H1 (cell line): ENCODE results near the gene FAM111A. TPM values are rescaled to one million over a fixed set of nuclear protein-coding genes. Genes with fewer than 3 reads are reported as not detected.

Source experiments
- CTCF ChIA-PET: fragments of 300-600 bp; sonication (Branson Sonifier 250); formaldehyde crosslinking; loops from one replicate; lab custom pipeline; 2021; ENCODE audit not compliant: partially characterized antibody; lab: Charles Lee
- POLR2A ChIA-PET: fragments of 300-600 bp; sonication (Branson Sonifier 250); formaldehyde crosslinking; loops from one replicate; lab custom pipeline; 2021; ENCODE audit warnings: inconsistent platforms; ENCODE audit not compliant: partially characterized antibody; lab: Charles Lee
- DNase-seq, 2 experiments: peaks; one replicate each; pipeline versions ENCODE4 v3.0.0 to v3.0.0-alpha.2; 2010 to 2022; ENCODE audit warnings: low spot score in 2 of 2, low read depth in 1 of 2, mixed read lengths in 1 of 2
- FAIRE-seq: peaks from 2 replicates; lab custom pipeline; 2011; peaks lifted over from hg19 to GRCh38; lab: Jason Lieb, UNC
- H2AFZ ChIP-seq: 2 replicates; pipeline ENCODE4 v1.8.1; 2012; ENCODE audit warnings: low read length, inconsistent platforms
- H2AK5ac ChIP-seq: 2 replicates; pipeline ENCODE4 v1.6.1; 2013; ENCODE audit warnings: low read depth, low read length
- H2BK120ac ChIP-seq: replicated peaks from 2 replicates; pipeline ENCODE3; 2013; ENCODE audit warnings: low read depth, low read length, inconsistent platforms
- H2BK12ac ChIP-seq: 2 replicates; pipeline ENCODE4 v1.6.1; 2013; ENCODE audit warnings: low read depth, low read length
- H2BK15ac ChIP-seq: 2 replicates; pipeline ENCODE4 v1.6.1; 2013; ENCODE audit warnings: low read length
- H2BK20ac ChIP-seq: 2 replicates; pipeline ENCODE4 v1.6.1; 2013; ENCODE audit warnings: low read length
- H2BK5ac ChIP-seq: 2 replicates; pipeline ENCODE4 v1.6.1; 2013; ENCODE audit warnings: low read depth, low read length
- H3K14ac ChIP-seq: 2 replicates; pipeline ENCODE4 v1.6.1; 2013; ENCODE audit warnings: inconsistent platforms; ENCODE audit not compliant: insufficient read length
- H3K18ac ChIP-seq: 2 replicates; pipeline ENCODE4 v1.6.1; 2013; ENCODE audit warnings: low read length; ENCODE audit errors: extremely low read depth
- H3K23ac ChIP-seq: 2 replicates; pipeline ENCODE4 v1.6.1; 2013; ENCODE audit warnings: inconsistent platforms; ENCODE audit not compliant: insufficient read length
- H3K23me2 ChIP-seq: 2 replicates; pipeline ENCODE4 v1.6.1; 2013; ENCODE audit warnings: low read depth, low read length
- H3K27ac ChIP-seq: 2 replicates; pipeline ENCODE4 v1.6.1; 2011; ENCODE audit warnings: low read depth, low read length, inconsistent platforms
- H3K27me3 ChIP-seq, 4 experiments: replicated peaks in 1 of 4; 1 replicate in 1 of 4; 2 replicates in 3 of 4; pipeline versions ENCODE4 v1.6.1 to v1.8.1; 2011 to 2013; ENCODE audit warnings: low read length in 3 of 4, mild to moderate bottlenecking in 3 of 4, inconsistent platforms in 2 of 4, mixed read lengths in 2 of 4, moderate library complexity in 1 of 4; ENCODE audit not compliant: control insufficient read depth in 3 of 4, insufficient read depth in 3 of 4; ENCODE audit errors: extremely low read depth in 1 of 4
- H3K36me3 ChIP-seq, 4 experiments: 2 replicates each; pipeline versions ENCODE4 v1.6.1 to v1.8.1; 2011 to 2013; ENCODE audit warnings: mild to moderate bottlenecking in 4 of 4, low read length in 3 of 4, moderate library complexity in 2 of 4, control low read depth in 1 of 4, inconsistent platforms in 1 of 4; ENCODE audit not compliant: insufficient read depth in 4 of 4, control insufficient read depth in 2 of 4
- H3K4ac ChIP-seq: replicated peaks from 2 replicates; pipeline ENCODE3; 2013; ENCODE audit warnings: low read length, low read depth, mixed read lengths, inconsistent platforms; ENCODE audit not compliant: insufficient read length
- H3K4me1 ChIP-seq, 4 experiments: replicated peaks in 1 of 4; 1 replicate in 1 of 4; 2 replicates in 3 of 4; pipeline versions ENCODE4 v1.6.1 to v1.8.1; 2011 to 2013; ENCODE audit warnings: low read length in 3 of 4, inconsistent platforms in 2 of 4, mixed read lengths in 1 of 4; ENCODE audit not compliant: insufficient read depth in 4 of 4, control insufficient read depth in 3 of 4
- H3K4me2 ChIP-seq, 2 experiments: 2 replicates each; pipeline versions ENCODE4 v1.6.1 to v1.8.1; 2011 to 2013; ENCODE audit warnings: low read depth in 2 of 2, low read length in 2 of 2, control low read depth in 1 of 2, inconsistent platforms in 1 of 2, mild to moderate bottlenecking in 1 of 2; ENCODE audit not compliant: insufficient read depth in 1 of 2
- H3K4me3 ChIP-seq, 4 experiments: fragments of 200-600, 300-600 bp in 1 of 4; sonication (generic), shearing (Covaris generic), sonication (Bioruptor Twin) in 1 of 4; 2 replicates each; pipeline versions ENCODE4 v1.5.1 to v1.8.1; 2011 to 2016; ENCODE audit warnings: low read length in 4 of 4, low read depth in 3 of 4, control low read depth in 2 of 4, inconsistent platforms in 2 of 4, mild to moderate bottlenecking in 2 of 4, mixed read lengths in 1 of 4, moderate library complexity in 1 of 4; ENCODE audit not compliant: insufficient read depth in 2 of 4; ENCODE audit errors: extremely low read depth in 1 of 4
- H3K56ac ChIP-seq: replicated peaks from 2 replicates; pipeline ENCODE3; 2013; ENCODE audit warnings: low read depth, mild to moderate bottlenecking, mixed read lengths, low read length, inconsistent platforms; ENCODE audit not compliant: insufficient read length
- H3K79me1 ChIP-seq: 2 replicates; pipeline ENCODE4 v1.6.1; 2013; ENCODE audit warnings: low read depth, low read length, control low read depth
- H3K79me2 ChIP-seq, 2 experiments: 2 replicates each; pipeline versions ENCODE4 v1.6.1 to v1.8.1; 2012 to 2013; ENCODE audit warnings: low read length in 2 of 2, mild to moderate bottlenecking in 2 of 2, inconsistent platforms in 1 of 2; ENCODE audit not compliant: insufficient read depth in 2 of 2, control insufficient read depth in 1 of 2
- H3K9ac ChIP-seq, 4 experiments: replicated peaks in 1 of 4; 1 replicate in 1 of 4; 2 replicates in 3 of 4; pipeline versions ENCODE4 v1.6.1 to v1.8.1; 2011 to 2013; ENCODE audit warnings: low read depth in 3 of 4, low read length in 3 of 4, control low read depth in 2 of 4, mild to moderate bottlenecking in 2 of 4, moderate library complexity in 2 of 4, inconsistent platforms in 1 of 4; ENCODE audit errors: extremely low read depth in 1 of 4
- H3K9me3 ChIP-seq, 2 experiments: 2 replicates each; pipeline versions ENCODE4 v1.6.1 to v1.8.1; 2012 to 2013; ENCODE audit warnings: mild to moderate bottlenecking in 2 of 2, moderate library complexity in 2 of 2, control low read depth in 1 of 2, inconsistent platforms in 1 of 2, low read depth in 1 of 2, low read length in 1 of 2, mixed read lengths in 1 of 2; ENCODE audit not compliant: insufficient read depth in 2 of 2
- H4K20me1 ChIP-seq, 2 experiments: replicated peaks in 1 of 2; 2 replicates each; pipeline versions ENCODE3 to v1.8.1; 2011 to 2013; ENCODE audit warnings: inconsistent platforms in 2 of 2, low read length in 2 of 2, mild to moderate bottlenecking in 1 of 2; ENCODE audit not compliant: insufficient read depth in 2 of 2, control insufficient read depth in 1 of 2
- H4K5ac ChIP-seq: 2 replicates; pipeline ENCODE4 v1.6.1; 2013; ENCODE audit warnings: low read length, low read depth, mixed read lengths, inconsistent platforms; ENCODE audit not compliant: insufficient read length
- H4K8ac ChIP-seq: 2 replicates; pipeline ENCODE4 v1.8.0; 2013; ENCODE audit warnings: mild to moderate bottlenecking, moderate library complexity, low read length, inconsistent platforms; ENCODE audit not compliant: insufficient read depth; ENCODE audit errors: extremely low read depth
- H4K91ac ChIP-seq: replicated peaks from 2 replicates; pipeline ENCODE3; 2013; ENCODE audit warnings: low read length, mixed read lengths, inconsistent platforms; ENCODE audit not compliant: insufficient read length
- CHD2 ChIP-seq: IDR thresholded peaks from 2 replicates; pipeline ENCODE4 v1.6.1; 2012; ENCODE audit warnings: low read length, improper control_type of control experiment
- CREB1 ChIP-seq: IDR thresholded peaks from 2 replicates; pipeline ENCODE4 v1.6.1; 2012; ENCODE audit warnings: inconsistent platforms
- JUND ChIP-seq: IDR thresholded peaks from 2 replicates; pipeline ENCODE4 v1.6.1; 2011; ENCODE audit warnings: mild to moderate bottlenecking, improper control_type of control experiment, low read length
- POLR2AphosphoS5 ChIP-seq: IDR thresholded peaks from 2 replicates; pipeline ENCODE4 v1.6.1; 2011; ENCODE audit warnings: low read depth, low read length
- RAD21 ChIP-seq, 2 experiments: IDR thresholded peaks in 1 of 2; conservative IDR thresholded peaks in 1 of 2; 2 replicates each; pipeline ENCODE4 v1.6.1; 2011; ENCODE audit warnings: low read depth in 2 of 2, low read length in 2 of 2, improper control_type of control experiment in 1 of 2, inconsistent platforms in 1 of 2, mild to moderate bottlenecking in 1 of 2, moderate library complexity in 1 of 2
- RBBP5 ChIP-seq: IDR thresholded peaks from 2 replicates; pipeline ENCODE4 v1.7.1; 2012; ENCODE audit warnings: low read depth, mild to moderate bottlenecking, inconsistent platforms, low read length, moderate library complexity, borderline replicate concordance
- RNF2 ChIP-seq: fragments of 200-900, 300-1000 bp; sonication (generic); IDR thresholded peaks from 2 replicates; pipeline ENCODE4 v1.7.1; 2016; ENCODE audit warnings: borderline replicate concordance, low read depth, mild to moderate bottlenecking, antibody characterized with exemption, low read length; ENCODE audit not compliant: poor library complexity, severe bottlenecking; ENCODE audit errors: missing control alignments
- SIRT6 ChIP-seq: IDR thresholded peaks from one replicate; pipeline ENCODE4 v1.7.1; 2012; ENCODE audit warnings: low read length, inconsistent platforms
- SP1 ChIP-seq: IDR thresholded peaks from 2 replicates; pipeline ENCODE4 v1.6.1; 2011; ENCODE audit warnings: low read depth, low read length
- SP2 ChIP-seq: IDR thresholded peaks from 2 replicates; pipeline ENCODE4 v1.6.1; 2012; ENCODE audit warnings: mild to moderate bottlenecking, low read length, inconsistent platforms
- TAF1 ChIP-seq: IDR thresholded peaks from 2 replicates; pipeline ENCODE4 v1.6.1; 2011; ENCODE audit warnings: mild to moderate bottlenecking, low read depth, low read length
- WGBS, 2 experiments: shearing (Covaris generic) in 1 of 2; methylation state at CpG; one replicate each; pipeline versions ENCODE4 v1.1.6 to v1.1.7; 2013 to 2015; ENCODE audit warnings: low lambda C conversion rate in 2 of 2, mixed read lengths in 2 of 2, inconsistent platforms in 1 of 2, low coverage in 1 of 2, missing lambda C conversion rate in 1 of 2; ENCODE audit not compliant: insufficient replicate concordance in 2 of 2, insufficient coverage in 1 of 2, insufficient read length in 1 of 2; ENCODE audit errors: extremely low coverage in 1 of 2, missing lambda C conversion rate in 1 of 2; 5-methylcytosine and 5-hydroxymethylcytosine counted together
- polyA plus RNA-seq, 7 experiments: library from polyadenylated mRNA; depleted of rRNA in 3 of 7; stranded (reverse) in 5 of 7; unstranded in 2 of 7; fragments of >200 nt in 5 of 7; fragments of 200-250 nt in 2 of 7; gene quantifications; 1 replicate in 5 of 7; 2 replicates in 1 of 7; 4 replicates in 1 of 7; pipeline versions ENCODE4 v1.2.1 to v1.2.3, GENCODE V29; 2011 to 2013; ENCODE audit warnings: missing spikeins in 2 of 7, mixed read lengths in 2 of 7
- total RNA-seq: library from RNA; stranded (reverse); fragmentation: NEBNext Ultra II Directional; extraction: Animal tissue kit (Norgen Biotek cat#: 25700); gene quantifications from 2 replicates; pipeline ENCODE4 v1.2.1, GENCODE V29; 2021
- TF ChIP-seq, protein P1 (sequence below): IDR thresholded peaks from 2 replicates; pipeline ENCODE4 v1.6.1; 2012; ENCODE audit warnings: inconsistent platforms

Gene FAM111A
- total and polyA plus RNA-seq, 2 of the 8 experiments (the other 6 are each of a cell fraction or from before 2014, with no cell fraction given), result 10.2 to 29.9 TPM

DNA sequence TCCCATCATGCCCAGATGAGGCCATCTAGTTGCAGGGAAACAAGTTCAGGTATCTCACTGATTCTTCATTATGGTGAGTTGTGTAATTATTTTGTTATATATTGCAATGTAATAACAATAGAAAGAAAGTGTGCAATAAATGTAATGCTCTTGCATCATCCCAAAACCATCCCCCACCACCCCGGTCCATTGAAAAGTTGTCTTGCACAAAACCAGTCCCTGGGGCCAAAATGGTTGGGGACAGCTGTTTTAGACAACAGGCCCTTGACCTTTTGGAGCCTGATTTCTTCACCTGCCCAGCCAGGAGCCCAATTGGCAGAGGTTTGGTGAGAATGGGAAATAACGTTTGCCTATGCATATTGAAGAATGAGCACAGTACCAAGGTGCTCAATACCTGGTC lies 54.1 kb downstream of the FAM111A start:
- Histone ChIP-seq H2AFZ (no peak overlapping the region), H3K23me2 (no peaks in the 10 kb centered on the region), H3K23ac (no peak overlapping the region), H3K4me2 (no peak overlapping the region), H3K4me1 (no peaks in the 10 kb centered on the region; a peak in 1 of 7 replicates), H3K56ac (no peak overlapping the region), H4K20me1 (peaks cover 0 to 2% of the 10 kb centered on the region in 2 experiments), H2AK5ac (no peak overlapping the region), H2BK12ac (no peak overlapping the region), H3K18ac (no peak overlapping the region), H3K27ac (no peak overlapping the region), H3K9ac (no peak overlapping the region), H4K5ac (no peak overlapping the region), H2BK120ac (no peak overlapping the region), H2BK15ac (no peak overlapping the region), H3K4ac (no peak overlapping the region), H3K4me3 (no peak overlapping the region), H4K91ac (no peak overlapping the region), H3K79me2 (no peaks in the 10 kb centered on the region), H2BK5ac (no peak overlapping the region), H2BK20ac (no peak overlapping the region), H3K79me1 (no peaks in the 10 kb centered on the region), H3K27me3 (no peaks in the 10 kb centered on the region), H3K9me3 (peaks cover 4 to 10% of the 10 kb centered on the region in 2 experiments; a peak in 3 of 4 replicates), H3K36me3 (peaks cover 5 to 56% (median 40%) of the 10 kb centered on the region in 4 experiments; a peak in 7 of 8 replicates), H3K14ac (no peak overlapping the region), H4K8ac (no peak overlapping the region)
- 92% methylated on average over 2 of the region's 2 CpGs; no CpG with 5 or more reads in 1 of the 2 experiments for WGBS, 2 experiments
- DNase-seq, result no peak
- FAIRE-seq, result no peak
- ChIA-PET CTCF (interaction anchor here (3.3 kb wide), 2 partner anchors 10 to 11 kb away, joined by 19 to 27 read pairs; no protein-coding TSS in a partner anchor), POLR2A (no interaction called here)
- no peak for TF ChIP-seq RNF2
- no peak for TF ChIP-seq POLR2AphosphoS5
- TF ChIP-seq TAF1, result no peak
- TF ChIP-seq SP1, result no peak
- no peak for TF ChIP-seq RAD21 (IDR thresholded peaks at IDR 0.05 in 1 of 2, conservative IDR thresholded peaks at IDR 0.05 in 1 of 2; ENCODE audit: low read depth in 2 of 2, low read length in 2 of 2)
- no peak for TF ChIP-seq RBBP5
- TF ChIP-seq CHD2, result no peak
- no peak for TF ChIP-seq CREB1
- TF ChIP-seq, protein P1, sequence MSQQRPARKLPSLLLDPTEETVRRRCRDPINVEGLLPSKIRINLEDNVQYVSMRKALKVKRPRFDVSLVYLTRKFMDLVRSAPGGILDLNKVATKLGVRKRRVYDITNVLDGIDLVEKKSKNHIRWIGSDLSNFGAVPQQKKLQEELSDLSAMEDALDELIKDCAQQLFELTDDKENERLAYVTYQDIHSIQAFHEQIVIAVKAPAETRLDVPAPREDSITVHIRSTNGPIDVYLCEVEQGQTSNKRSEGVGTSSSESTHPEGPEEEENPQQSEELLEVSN, result no peak
- no peak for TF ChIP-seq JUND
- TF ChIP-seq SP2, result no peak
- no peak for TF ChIP-seq SIRT6
